ENCODE results near the gene TTLL1.

Gene TTLL1

GRCh38 chr22:43135565-43135964 is 46.4 kb upstream of the TTLL1 start:
- no peak overlapping the region for H3K27ac ChIP-seq (ENCODE audit: low read depth, low read length)
- H4K20me1 ChIP-seq (ENCODE audit: control insufficient read depth, insufficient read depth, low read depth, low read length), result no peaks in the 10 kb centered on the region
- no peak overlapping the region for H3K4me3 ChIP-seq (ENCODE audit: low read length)
- TF ChIP-seq EZH2phosphoT487 (IDR thresholded peaks at IDR 0.05; ENCODE audit: borderline replicate concordance, low read length), result no peak
- no peak for TF ChIP-seq CTCF (IDR thresholded peaks at IDR 0.05; ENCODE audit: low read depth, low read length, poor library complexity, severe bottlenecking)
- H3K27me3 ChIP-seq (ENCODE audit: control insufficient read depth, low read length), result no peaks in the 10 kb centered on the region
- no peaks in the 10 kb centered on the region for H3F3A ChIP-seq (ENCODE audit: control insufficient read depth, insufficient read depth)
- H3K79me2 ChIP-seq (ENCODE audit: control insufficient read depth, low read length), result peaks cover 6% of the 10 kb centered on the region
- H3K4me2 ChIP-seq (ENCODE audit: low read length), result no peak overlapping the region
- no peaks in the 10 kb centered on the region for H3K9me2 ChIP-seq (replicated peaks; ENCODE audit: control insufficient read depth, low read length)
- H3K36me3 ChIP-seq (ENCODE audit: control insufficient read depth, low read length), result peaks cover 74% of the 10 kb centered on the region
- H3K4me1 ChIP-seq (ENCODE audit: control insufficient read depth, low read length), result peaks cover 6% of the 10 kb centered on the region; the same call in 1 of the 2 replicates
- H3K9me3 ChIP-seq (ENCODE audit: control insufficient read depth, insufficient read depth, low read length), result no peaks in the 10 kb centered on the region

- Histone ChIP-seq H4K20me1 (ENCODE audit: control insufficient read depth, insufficient read depth, low read depth, low read length) (no peaks in the 10 kb centered on the region), H3K4me3 (ENCODE audit: low read length) (no peak overlapping the region), H3K27ac (ENCODE audit: low read depth, low read length) (no peak overlapping the region), H3K4me1 (ENCODE audit: control insufficient read depth, low read length) (peaks cover 12% of the 10 kb centered on the region), H3K27me3 (ENCODE audit: control insufficient read depth, low read length) (no peaks in the 10 kb centered on the region), H3F3A (ENCODE audit: control insufficient read depth, insufficient read depth) (no peaks in the 10 kb centered on the region; the same call in 1 of the 2 replicates), H3K79me2 (ENCODE audit: control insufficient read depth, low read length) (no peaks in the 10 kb centered on the region), H3K9me3 (ENCODE audit: control insufficient read depth, insufficient read depth, low read length) (no peaks in the 10 kb centered on the region), H3K9me2 (replicated peaks; ENCODE audit: control insufficient read depth, low read length) (no peaks in the 10 kb centered on the region), H3K36me3 (ENCODE audit: control insufficient read depth, low read length) (peaks cover 64% of the 10 kb centered on the region), H3K4me2 (ENCODE audit: low read length) (no peak overlapping the region)
- no peak for TF ChIP-seq CTCF (IDR thresholded peaks at IDR 0.05; ENCODE audit: low read depth, low read length, poor library complexity, severe bottlenecking)
- no peak for TF ChIP-seq EZH2phosphoT487 (IDR thresholded peaks at IDR 0.05; ENCODE audit: borderline replicate concordance, low read length)
Measured at GRCh38 chr22:43134553-43134952, 45.4 kb upstream of the TTLL1 start.

- TF ChIP-seq CTCF (IDR thresholded peaks at IDR 0.05; ENCODE audit: low read depth, low read length, poor library complexity, severe bottlenecking) (no peak), EZH2phosphoT487 (IDR thresholded peaks at IDR 0.05; ENCODE audit: borderline replicate concordance, low read length) (no peak)
- Histone ChIP-seq H3K9me3 (ENCODE audit: control insufficient read depth, insufficient read depth, low read length) (no peaks in the 10 kb centered on the region), H3K27ac (ENCODE audit: low read depth, low read length) (no peak overlapping the region), H3K36me3 (ENCODE audit: control insufficient read depth, low read length) (peaks cover 54% of the 10 kb centered on the region), H4K20me1 (ENCODE audit: control insufficient read depth, insufficient read depth, low read depth, low read length) (0 out of 2 replicates have a peak, but pooled peaks cover 2% of the 10 kb centered on the region), H3K4me1 (ENCODE audit: control insufficient read depth, low read length) (peaks cover 23% of the 10 kb centered on the region), H3K27me3 (ENCODE audit: control insufficient read depth, low read length) (no peaks in the 10 kb centered on the region), H3K4me3 (ENCODE audit: low read length) (no peak overlapping the region), H3K79me2 (ENCODE audit: control insufficient read depth, low read length) (no peaks in the 10 kb centered on the region), H3K4me2 (ENCODE audit: low read length) (no peak overlapping the region), H3F3A (ENCODE audit: control insufficient read depth, insufficient read depth) (no peaks in the 10 kb centered on the region; the same call in 1 of the 2 replicates), H3K9me2 (replicated peaks; ENCODE audit: control insufficient read depth, low read length) (no peaks in the 10 kb centered on the region)
Measured at GRCh38 chr22:43133401-43133800, 44.2 kb upstream of the TTLL1 start.

Measured in DOHH2 (cell line).